Mesothelial cell of epicardium (in vitro differentiated cells): ENCODE data around the gene MED8. TPM values are rescaled to one million over a fixed set of nuclear protein-coding genes. Genes with fewer than 3 reads are reported as not detected.

Experiments used
- DNase-seq, 2 experiments: peaks; one replicate each; pipeline ENCODE4 v3.0.0; 2021; ENCODE audit warnings: low spot score in 2 of 2; ENCODE audit not compliant: unreplicated experiment in 2 of 2
- H3K27ac Mint-ChIP-seq: 2 replicates; pipeline ENCODE4 v1.8.0; 2021; ENCODE audit warnings: mixed read lengths
- H3K27me3 Mint-ChIP-seq: 2 replicates; pipeline ENCODE4 v1.8.0; 2021; ENCODE audit warnings: low read depth, mixed read lengths
- H3K36me3 Mint-ChIP-seq: 2 replicates; pipeline ENCODE4 v1.8.0; 2021; ENCODE audit warnings: mixed read lengths
- H3K4me1 Mint-ChIP-seq: 2 replicates; pipeline ENCODE4 v1.8.0; 2021; ENCODE audit warnings: mixed read lengths
- H3K4me3 Mint-ChIP-seq: 2 replicates; pipeline ENCODE4 v1.8.0; 2021; ENCODE audit warnings: mild to moderate bottlenecking, moderate library complexity, mixed read lengths
- H3K9me3 Mint-ChIP-seq: 2 replicates; pipeline ENCODE4 v1.8.0; 2021; ENCODE audit warnings: mixed read lengths
- CTCF ChIP-seq: fragments of 200-600 bp; sonication (generic); IDR thresholded peaks from one replicate; pipeline ENCODE4 v1.5.0; 2021; ENCODE audit warnings: antibody characterized with exemption; ENCODE audit not compliant: unreplicated experiment
- total RNA-seq: library from RNA; stranded (reverse); gene quantifications from 3 replicates; pipeline ENCODE4 v1.2.1, GENCODE V29; 2021

The MED8 gene
- total RNA-seq, 1 donor from 2014 or later, result 30.4 TPM

GRCh38 chr1:43351421-43352350 is 37.9 kb downstream of the MED8 start:
- H3K4me1 Mint-ChIP-seq, result peaks cover 13% of the 10 kb centered on the region
- peaks cover 3% of the 10 kb centered on the region for H3K27me3 Mint-ChIP-seq
- no peaks in the 10 kb centered on the region for H3K36me3 Mint-ChIP-seq
- H3K27ac Mint-ChIP-seq, result no peak overlapping the region
- H3K9me3 Mint-ChIP-seq, result no peaks in the 10 kb centered on the region
- TF ChIP-seq CTCF, result no peak
- H3K4me3 Mint-ChIP-seq, result no peak overlapping the region
- DNase-seq, result no peak

GRCh38 chr1:43350976-43351375 is 38.6 kb downstream of the MED8 start:
- no peak overlapping the region for H3K4me3 Mint-ChIP-seq
- H3K27me3 Mint-ChIP-seq, result peaks cover 3% of the 10 kb centered on the region
- H3K27ac Mint-ChIP-seq, result no peak overlapping the region
- H3K36me3 Mint-ChIP-seq, result no peaks in the 10 kb centered on the region
- H3K4me1 Mint-ChIP-seq, result peaks cover 13% of the 10 kb centered on the region
- no peak for DNase-seq
- H3K9me3 Mint-ChIP-seq, result no peaks in the 10 kb centered on the region
- no peak for TF ChIP-seq CTCF

GRCh38 chr1:43349594-43350306 is 39.9 kb downstream of the MED8 start:
- peak overlapping the region; percentile 81 for H3K4me3 Mint-ChIP-seq
- H3K4me1 Mint-ChIP-seq, result peaks cover 13% of the 10 kb centered on the region
- H3K9me3 Mint-ChIP-seq, result no peaks in the 10 kb centered on the region
- no peak for TF ChIP-seq CTCF
- H3K36me3 Mint-ChIP-seq, result no peaks in the 10 kb centered on the region
- H3K27ac Mint-ChIP-seq, result peak overlapping the region; percentile 92
- H3K27me3 Mint-ChIP-seq, result peaks cover 3% of the 10 kb centered on the region
- no peak for DNase-seq

GRCh38 chr1:43348809-43349593 is 40.6 kb downstream of the MED8 start:
- DNase-seq, result peak; percentile 71 to 83

More at GRCh38 chr1:43348809-43349593, 40.6 kb downstream of the MED8 start:
- peak overlapping the region; percentile 92 for H3K27ac Mint-ChIP-seq
- peak overlapping the region; percentile 81 for H3K4me3 Mint-ChIP-seq
- H3K9me3 Mint-ChIP-seq, result no peaks in the 10 kb centered on the region
- H3K4me1 Mint-ChIP-seq, result peaks cover 13% of the 10 kb centered on the region
- no peak for TF ChIP-seq CTCF
- H3K27me3 Mint-ChIP-seq, result peaks cover 3% of the 10 kb centered on the region
- H3K36me3 Mint-ChIP-seq, result no peaks in the 10 kb centered on the region
